ENCODE measurements around the gene PIEZO1. TPM values are rescaled to one million over a fixed set of nuclear protein-coding genes. Genes with fewer than 3 reads are reported as not detected.
A peak's percentile ranks its signal among the peaks of the same experiment; 100 is the strongest.
"Not testable (repeated sequence)": the region's sequence is repeated elsewhere in the genome, so short reads cannot be mapped to it uniquely, and the experiment has no call there.

The PIEZO1 gene
- total RNA-seq, 2 donors from 2014 or later = 84.8 to 298 TPM

- peak overlapping the region; percentile 35 to 71 for H3K27ac Mint-ChIP-seq
- no peak for ATAC-seq
- no peaks in the 10 kb centered on the region for H3K36me3 Mint-ChIP-seq
- H3K27me3 Mint-ChIP-seq = no peaks in the 10 kb centered on the region
- H3K4me3 Mint-ChIP-seq = peak overlapping the region; percentile 66
- H3K4me1 Mint-ChIP-seq (ENCODE audit: low read depth in 2 of 2) = peaks cover 12 to 21% of the 10 kb centered on the region in 2 donors
- no peak for DNase-seq (ENCODE audit: low spot score)
- no peaks in the 10 kb centered on the region for H3K9me3 Mint-ChIP-seq
These were observed 4.6 kb upstream of the PIEZO1 start for GRCh38 chr16:88789594-88789993.

GRCh38 chr16:88788749-88789148 is 3.7 kb upstream of the PIEZO1 start:
- not testable (repeated sequence) for H3K4me3 Mint-ChIP-seq; H3K36me3 Mint-ChIP-seq; ATAC-seq; H3K27ac Mint-ChIP-seq; H3K27me3 Mint-ChIP-seq; DNase-seq (ENCODE audit: low spot score); H3K9me3 Mint-ChIP-seq
- H3K4me1 Mint-ChIP-seq (ENCODE audit: low read depth in 2 of 2) = peaks cover 12 to 21% of the 10 kb centered on the region in 2 donors

- H3K4me3 Mint-ChIP-seq = no peak overlapping the region
- H3K4me1 Mint-ChIP-seq (ENCODE audit: low read depth in 2 of 2) = peaks cover 22 to 26% of the 10 kb centered on the region in 2 donors
- ATAC-seq (no peak), DNase-seq (ENCODE audit: low spot score) (no peak)
- H3K9me3 Mint-ChIP-seq = no peaks in the 10 kb centered on the region
- H3K27ac Mint-ChIP-seq = no peak overlapping the region
- H3K36me3 Mint-ChIP-seq = no peaks in the 10 kb centered on the region
- H3K27me3 Mint-ChIP-seq = no peaks in the 10 kb centered on the region
These were observed 2.7 kb upstream of the PIEZO1 start for GRCh38 chr16:88787579-88788314.

- Mint-ChIP-seq H3K4me1 (ENCODE audit: low read depth in 2 of 2) (peaks cover 42 to 44% of the 10 kb centered on the region in 2 donors), H3K4me3 (no peak overlapping the region)
- peak; percentile 39 to 66 for ATAC-seq
These were observed 239 bp downstream of the PIEZO1 start for GRCh38 chr16:88784856-88785105.

GRCh38 chr16:88784074-88784855 is 755 bp downstream of the PIEZO1 start:
- H3K27ac Mint-ChIP-seq = peak overlapping the region; percentile 87 to 94
- H3K27me3 Mint-ChIP-seq = no peaks in the 10 kb centered on the region
- H3K9me3 Mint-ChIP-seq = no peaks in the 10 kb centered on the region
- H3K36me3 Mint-ChIP-seq = no peaks in the 10 kb centered on the region
- H3K4me1 Mint-ChIP-seq (ENCODE audit: low read depth in 2 of 2) = peaks cover 40% of the 10 kb centered on the region in 2 donors
- H3K4me3 Mint-ChIP-seq = peak overlapping the region; percentile 81
- DNase-seq (ENCODE audit: low spot score) (peak; percentile 71), ATAC-seq (peak; percentile 37 to 57)

More at GRCh38 chr16:88784856-88785105, 239 bp downstream of the PIEZO1 start:
- Mint-ChIP-seq H3K36me3 (no peaks in the 10 kb centered on the region), H3K27ac (no peak overlapping the region), H3K27me3 (no peaks in the 10 kb centered on the region), H3K9me3 (no peaks in the 10 kb centered on the region)
- DNase-seq (ENCODE audit: low spot score) = no peak

GRCh38 chr16:88783391-88784073 is 1.5 kb downstream of the PIEZO1 start:
- Mint-ChIP-seq H3K27me3 (no peaks in the 10 kb centered on the region), H3K4me1 (ENCODE audit: low read depth in 2 of 2) (peaks cover 40 to 41% of the 10 kb centered on the region in 2 donors), H3K27ac (peak overlapping the region; percentile 87 to 94), H3K9me3 (no peaks in the 10 kb centered on the region), H3K36me3 (no peaks in the 10 kb centered on the region), H3K4me3 (peak overlapping the region; percentile 81)
- ATAC-seq (no peak), DNase-seq (ENCODE audit: low spot score) (no peak)

GRCh38 chr16:88782454-88783390 is 2.3 kb downstream of the PIEZO1 start:
- H3K27me3 Mint-ChIP-seq = no peaks in the 10 kb centered on the region
- H3K27ac Mint-ChIP-seq = peak overlapping the region; percentile 87 to 94
- no peaks in the 10 kb centered on the region for H3K9me3 Mint-ChIP-seq
- no peak for DNase-seq (ENCODE audit: low spot score)
- ATAC-seq = peak; percentile 4 to 57
- no peaks in the 10 kb centered on the region for H3K36me3 Mint-ChIP-seq
- H3K4me3 Mint-ChIP-seq = peak overlapping the region; percentile 81
- peaks cover 40 to 48% of the 10 kb centered on the region in 2 donors for H3K4me1 Mint-ChIP-seq (ENCODE audit: low read depth in 2 of 2)

GRCh38 chr16:88781140-88782077 is 3.6 kb downstream of the PIEZO1 start:
- peak overlapping the region; percentile 81 for H3K4me3 Mint-ChIP-seq
- no peaks in the 10 kb centered on the region for H3K9me3 Mint-ChIP-seq
- no peaks in the 10 kb centered on the region for H3K36me3 Mint-ChIP-seq
- no peaks in the 10 kb centered on the region for H3K27me3 Mint-ChIP-seq
- H3K4me1 Mint-ChIP-seq (ENCODE audit: low read depth in 2 of 2) = peaks cover 40 to 49% of the 10 kb centered on the region in 2 donors
- ATAC-seq = peak; percentile 41 to 60
- H3K27ac Mint-ChIP-seq = peak overlapping the region; percentile 87 to 94
- DNase-seq (ENCODE audit: low spot score) = no peak

GRCh38 chr16:88780142-88781062 is 4.6 kb downstream of the PIEZO1 start:
- ATAC-seq = no peak
- H3K36me3 Mint-ChIP-seq = no peaks in the 10 kb centered on the region
- no peak for DNase-seq (ENCODE audit: low spot score)
- H3K4me3 Mint-ChIP-seq = peak overlapping the region; percentile 81
- H3K27ac Mint-ChIP-seq = peak overlapping the region; percentile 87 to 94
- no peaks in the 10 kb centered on the region for H3K9me3 Mint-ChIP-seq
- no peaks in the 10 kb centered on the region for H3K27me3 Mint-ChIP-seq
- H3K4me1 Mint-ChIP-seq (ENCODE audit: low read depth in 2 of 2) = peaks cover 40 to 47% of the 10 kb centered on the region in 2 donors

- no peaks in the 10 kb centered on the region for H3K36me3 Mint-ChIP-seq
- H3K27ac Mint-ChIP-seq = peak overlapping the region; percentile 87 to 94
- no peaks in the 10 kb centered on the region for H3K9me3 Mint-ChIP-seq
- DNase-seq (ENCODE audit: low spot score) (no peak), ATAC-seq (no peak)
- peaks cover 40 to 47% of the 10 kb centered on the region in 2 donors for H3K4me1 Mint-ChIP-seq (ENCODE audit: low read depth in 2 of 2)
- peak overlapping the region; percentile 81 for H3K4me3 Mint-ChIP-seq
- no peaks in the 10 kb centered on the region for H3K27me3 Mint-ChIP-seq
These were observed 5.4 kb downstream of the PIEZO1 start for GRCh38 chr16:88779406-88780141.

- Mint-ChIP-seq H3K4me3 (peak overlapping the region; percentile 17), H3K36me3 (no peaks in the 10 kb centered on the region), H3K4me1 (ENCODE audit: low read depth in 2 of 2) (peaks cover 38 to 45% of the 10 kb centered on the region in 2 donors), H3K9me3 (no peaks in the 10 kb centered on the region), H3K27ac (peak overlapping the region in 1 of 2 donors; percentile 65), H3K27me3 (no peaks in the 10 kb centered on the region)
- DNase-seq (ENCODE audit: low spot score) = no peak
- ATAC-seq = no peak
These were observed 6.4 kb downstream of the PIEZO1 start for GRCh38 chr16:88778541-88779065.

All from natural killer cell treated with Interleukin-12 subunit alpha and Interleukin-12 subunit beta and Interleukin-15 and Interleukin-18, amount 100 ng/mL, for 72 hours (primary cell).